ENCODE results near the gene PRPF40B.

- TF ChIP-seq SPI1 (IDR thresholded peaks at IDR 0.05; ENCODE audit: low read depth, low read length) = no peak
- TF ChIP-seq POLR2A (IDR thresholded peaks at IDR 0.05; ENCODE audit: low read depth, low read length) = no peak
- no peak for TF ChIP-seq POLR2AphosphoS5 (IDR thresholded peaks at IDR 0.05; ENCODE audit: low read depth, low read length)
- no peak for TF ChIP-seq TAF1 (IDR thresholded peaks at IDR 0.05; ENCODE audit: low read depth, low read length)
- TF ChIP-seq POU2F2 (IDR thresholded peaks at IDR 0.05; ENCODE audit: low read depth, low read length) = no peak
Measured at GRCh38 chr12:49649892-49650291, 26.5 kb downstream of the PRPF40B start.

Data from GM12891 (cell line).